Lower leg skin (tissue), 3 donors: ENCODE data around the gene LY6G6D.

Source experiments
- POLR2A ChIP-seq, 2 donors: fragments of 450-650 bp; IDR thresholded peaks; one replicate each; pipeline ENCODE4 v1.6.1; 2016 to 2017; ENCODE audit warnings: antibody characterized with exemption in 2 of 2, mild to moderate bottlenecking in 1 of 2, moderate library complexity in 1 of 2
- TF ChIP-seq, protein P1 (sequence below), 3 donors: fragments of 450-650 bp; IDR thresholded peaks; one replicate each; pipeline ENCODE4 v1.5.1; 2016; ENCODE audit warnings: antibody characterized with exemption in 3 of 3, mild to moderate bottlenecking in 3 of 3, moderate library complexity in 2 of 3

DNA sequence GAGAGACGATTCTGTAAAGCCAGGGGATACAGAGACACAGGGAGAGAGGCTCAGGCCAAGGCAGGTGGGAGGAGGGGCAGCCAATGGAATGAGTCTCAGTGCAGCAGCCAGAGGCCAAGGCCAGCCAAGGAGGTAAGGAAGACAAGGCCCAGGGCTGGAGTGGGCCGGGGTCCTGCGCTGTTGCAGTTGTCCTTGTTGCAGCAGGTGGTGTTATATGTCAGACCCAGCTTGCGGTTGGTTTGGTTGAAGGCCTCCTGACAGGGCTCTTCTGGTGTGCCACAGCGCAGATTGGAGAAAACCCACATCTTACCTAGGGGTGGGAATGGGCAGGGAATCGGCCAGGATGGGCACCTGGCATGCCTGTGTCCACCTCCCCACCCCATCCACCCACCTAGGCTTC is 3.9 kb downstream of the LY6G6D start:
- TF ChIP-seq, protein P1, sequence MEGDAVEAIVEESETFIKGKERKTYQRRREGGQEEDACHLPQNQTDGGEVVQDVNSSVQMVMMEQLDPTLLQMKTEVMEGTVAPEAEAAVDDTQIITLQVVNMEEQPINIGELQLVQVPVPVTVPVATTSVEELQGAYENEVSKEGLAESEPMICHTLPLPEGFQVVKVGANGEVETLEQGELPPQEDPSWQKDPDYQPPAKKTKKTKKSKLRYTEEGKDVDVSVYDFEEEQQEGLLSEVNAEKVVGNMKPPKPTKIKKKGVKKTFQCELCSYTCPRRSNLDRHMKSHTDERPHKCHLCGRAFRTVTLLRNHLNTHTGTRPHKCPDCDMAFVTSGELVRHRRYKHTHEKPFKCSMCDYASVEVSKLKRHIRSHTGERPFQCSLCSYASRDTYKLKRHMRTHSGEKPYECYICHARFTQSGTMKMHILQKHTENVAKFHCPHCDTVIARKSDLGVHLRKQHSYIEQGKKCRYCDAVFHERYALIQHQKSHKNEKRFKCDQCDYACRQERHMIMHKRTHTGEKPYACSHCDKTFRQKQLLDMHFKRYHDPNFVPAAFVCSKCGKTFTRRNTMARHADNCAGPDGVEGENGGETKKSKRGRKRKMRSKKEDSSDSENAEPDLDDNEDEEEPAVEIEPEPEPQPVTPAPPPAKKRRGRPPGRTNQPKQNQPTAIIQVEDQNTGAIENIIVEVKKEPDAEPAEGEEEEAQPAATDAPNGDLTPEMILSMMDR (IDR thresholded peaks at IDR 0.05): no peak
- no peak for TF ChIP-seq POLR2A (IDR thresholded peaks at IDR 0.05)
